Stimulated activated CD4-positive, alpha-beta T cell treated with anti-CD3 and anti-CD28 coated beads, Interleukin-4, amount 100 ng/mL, for 48 hours (primary cell): ENCODE results near the gene CDK10.
"Not testable (repeated sequence)": the region's sequence is repeated elsewhere in the genome, so short reads cannot be mapped to it uniquely, and the experiment has no call there.

Source experiments
- DNase-seq, 2 donors: peaks; one replicate each; pipeline ENCODE4 v3.0.0-alpha.2; 2020; ENCODE audit warnings: low read depth in 2 of 2

The CDK10 gene

DNA sequence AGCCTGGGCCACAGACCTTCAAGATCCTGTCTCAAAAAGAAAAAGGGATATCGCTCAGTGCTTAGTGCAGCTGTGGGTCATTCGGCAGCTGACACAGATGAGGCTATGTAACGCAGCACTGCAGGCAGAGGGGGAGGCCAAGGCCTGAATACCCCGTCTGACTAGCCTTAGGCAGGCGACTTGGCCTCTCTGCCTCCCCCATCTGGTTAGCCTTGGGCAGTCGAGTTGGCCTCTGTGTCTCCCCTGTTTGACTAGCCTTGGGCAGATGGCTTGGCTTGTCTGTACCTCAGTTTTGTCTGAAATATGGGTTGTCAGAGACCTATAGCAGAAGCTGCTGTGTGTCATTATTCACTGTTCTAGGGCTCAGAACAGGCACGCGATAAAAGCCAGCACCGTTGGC lies 18.9 kb upstream of the CDK10 start:
- no peak for DNase-seq

DNA sequence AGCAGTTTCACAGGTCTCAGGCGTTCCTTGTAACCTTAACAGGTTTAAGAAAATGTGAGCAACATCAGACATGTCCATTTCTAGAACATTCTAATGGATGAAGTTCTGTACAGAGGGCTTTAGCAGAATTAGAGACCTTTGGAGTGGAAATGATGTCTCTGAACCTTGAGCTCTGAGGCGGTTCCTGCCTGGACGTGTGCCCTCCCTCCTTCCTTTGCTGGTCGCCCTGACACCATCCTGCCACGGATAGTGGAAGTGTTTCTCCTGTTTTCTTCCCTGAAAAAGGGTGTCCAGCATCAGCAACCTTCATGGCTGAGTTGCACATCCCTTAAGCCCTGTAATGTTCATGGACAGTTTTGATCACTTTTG lies 17.7 kb upstream of the CDK10 start:
- no peak for DNase-seq

DNA sequence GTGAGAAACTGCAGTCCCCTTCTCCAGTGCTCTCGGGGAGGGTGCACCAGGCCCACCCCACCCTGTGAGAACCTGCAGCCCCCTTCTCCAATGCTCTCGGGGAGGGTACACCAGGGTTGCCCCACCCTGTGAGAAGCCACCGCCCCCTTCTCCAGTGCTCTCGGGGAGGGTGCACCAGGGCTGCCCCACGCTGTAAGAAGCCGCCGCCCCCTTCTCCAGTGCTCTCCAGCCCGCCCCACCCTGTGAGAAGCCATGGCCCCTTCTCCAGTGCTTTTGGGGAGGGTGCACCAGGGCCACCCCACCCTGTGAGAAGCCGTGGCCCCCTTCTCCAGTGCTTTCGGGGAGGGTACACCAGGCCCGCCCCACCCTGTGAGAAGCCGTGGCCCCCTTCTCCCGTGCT lies 16.7 kb upstream of the CDK10 start:
- no peak for DNase-seq

- DNase-seq = no peak
Observed at GRCh38 chr16:89670496-89671431, 15.7 kb upstream of the CDK10 start.

DNA sequence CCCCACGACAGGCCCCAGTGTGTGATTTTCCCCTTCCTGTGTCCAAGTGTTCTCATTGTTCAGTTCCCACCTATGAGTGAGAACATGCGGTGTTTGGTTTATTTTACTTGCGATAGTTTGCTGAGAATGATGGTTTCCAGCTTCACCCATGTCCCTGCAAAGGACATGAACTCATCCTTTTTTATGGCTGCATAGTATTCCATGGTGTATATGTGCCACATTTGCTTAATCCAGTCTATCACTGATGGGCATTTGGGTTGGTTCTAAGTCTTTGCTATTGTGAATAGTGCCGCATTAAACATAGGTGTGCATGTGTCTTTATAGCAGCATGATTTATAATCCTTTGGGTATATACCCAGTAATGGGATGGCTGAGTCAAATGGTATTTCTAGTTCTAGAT lies 14.9 kb upstream of the CDK10 start:
- DNase-seq = not testable (repeated sequence)

- DNase-seq = no peak
Observed at GRCh38 chr16:89672177-89672941, 14.1 kb upstream of the CDK10 start.

DNA sequence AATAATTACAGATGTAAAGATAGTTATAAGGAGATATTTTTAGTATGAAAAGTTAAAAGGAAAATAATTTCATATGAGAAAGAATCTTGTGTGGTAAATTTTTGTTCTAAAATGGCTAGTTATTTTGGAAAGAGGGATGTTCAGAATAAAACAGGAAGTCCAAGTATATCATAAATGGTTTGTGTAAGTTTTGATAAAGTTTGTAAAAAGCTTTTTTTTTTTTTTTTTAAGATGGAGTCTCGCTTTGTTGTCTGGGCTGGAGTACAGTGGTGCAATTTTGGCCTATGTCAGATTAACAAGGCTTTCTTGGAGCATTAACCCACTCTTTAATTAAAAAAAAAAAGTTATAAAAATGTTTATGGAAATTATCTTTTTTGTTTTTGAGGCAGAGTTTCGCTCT lies 8.2 kb upstream of the CDK10 start:
- no peak for DNase-seq

DNA sequence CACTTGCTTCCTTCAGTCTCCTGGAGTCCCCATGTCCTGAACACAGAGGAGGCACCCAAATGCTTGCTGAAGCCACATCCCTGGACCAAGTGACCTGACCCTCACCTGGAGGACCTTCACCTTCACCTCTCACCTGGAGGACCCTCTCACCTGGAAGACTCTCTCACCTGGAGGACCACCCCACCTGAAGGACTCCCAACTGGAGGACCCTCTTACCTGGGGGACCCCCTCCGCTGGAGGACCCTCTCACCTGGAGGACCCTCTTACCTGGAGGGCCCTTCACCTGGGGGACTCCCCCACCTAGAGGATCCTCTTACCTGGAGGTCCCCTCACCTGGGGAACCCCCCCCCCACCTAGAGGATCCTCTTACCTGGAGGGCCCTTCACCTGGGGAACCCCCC lies 573 bp upstream of the CDK10 start:
- no peak for DNase-seq

- DNase-seq = peak in 1 of 2 donors; percentile 13
Observed at GRCh38 chr16:89687092-89687940, 827 bp downstream of the CDK10 start.

DNA sequence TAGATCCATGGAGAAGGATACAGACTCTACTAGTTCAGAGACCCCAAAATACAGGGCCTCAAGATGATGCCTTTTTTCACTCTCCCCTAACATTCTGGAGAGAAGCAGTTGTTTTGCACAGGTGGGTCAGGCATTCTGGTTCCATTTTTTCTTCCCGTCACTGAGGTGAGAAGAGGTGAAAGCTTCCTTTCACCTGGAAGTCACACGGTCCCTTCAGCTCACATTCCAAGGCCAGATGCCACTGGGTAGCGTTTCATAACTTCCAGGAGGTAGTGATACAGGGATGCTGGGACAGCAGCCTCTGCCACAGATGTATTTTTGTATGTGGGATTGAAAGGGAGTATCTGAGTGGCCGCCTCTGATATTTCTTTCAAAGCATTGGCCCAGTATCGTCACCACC lies 1.9 kb downstream of the CDK10 start:
- no peak for DNase-seq

- no peak for DNase-seq
Observed at GRCh38 chr16:89689142-89689541, 2.7 kb downstream of the CDK10 start.

GRCh38 chr16:89689621-89690020 lies 3.1 kb downstream of the CDK10 start:
- not testable (repeated sequence) for DNase-seq

GRCh38 chr16:89690392-89690901 lies 4.0 kb downstream of the CDK10 start:
- no peak for DNase-seq

- DNase-seq = no peak
Observed at GRCh38 chr16:89691231-89691985, 4.9 kb downstream of the CDK10 start.

GRCh38 chr16:89691986-89692569 lies 5.6 kb downstream of the CDK10 start:
- DNase-seq = no peak

- no peak for DNase-seq
Observed at GRCh38 chr16:89693289-89693731, 6.8 kb downstream of the CDK10 start.

DNA sequence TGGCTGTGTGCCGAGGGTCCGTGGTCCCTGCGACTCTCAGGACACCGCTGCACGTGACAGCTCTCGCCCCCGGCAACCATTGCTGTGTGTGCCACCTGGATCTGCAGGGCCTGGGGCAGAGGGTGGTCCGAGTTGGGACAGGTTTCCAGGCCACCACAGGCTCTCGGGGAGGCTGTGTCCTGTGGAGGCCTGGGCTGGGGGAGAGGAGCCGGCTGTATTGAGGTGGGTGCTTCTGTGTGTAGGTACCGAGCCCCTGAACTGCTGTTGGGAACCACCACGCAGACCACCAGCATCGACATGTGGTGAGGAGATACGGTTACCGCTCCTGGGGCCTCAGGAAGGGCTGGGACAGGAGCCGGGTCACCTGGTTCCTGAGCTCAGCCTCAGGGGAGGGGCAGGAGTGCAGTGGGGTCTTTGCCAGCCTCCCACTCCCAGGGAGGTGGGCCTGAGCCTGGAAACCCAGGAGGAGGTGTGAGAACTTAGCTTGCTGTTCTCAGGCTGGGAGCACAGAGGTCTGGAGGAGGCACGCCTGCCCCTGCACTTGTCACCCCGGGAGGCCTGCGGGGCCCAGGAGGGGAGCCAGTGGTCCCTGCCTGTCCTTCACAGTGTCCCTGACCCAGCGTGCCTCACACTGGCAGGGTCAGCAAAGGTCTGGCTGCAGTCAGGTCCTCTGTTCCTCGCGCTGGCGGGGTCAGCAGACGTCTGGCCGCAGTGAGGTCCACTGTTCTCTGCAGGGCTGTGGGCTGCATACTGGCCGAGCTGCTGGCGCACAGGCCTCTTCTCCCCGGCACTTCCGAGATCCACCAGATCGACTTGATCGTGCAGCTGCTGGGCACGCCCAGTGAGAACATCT lies 7.7 kb downstream of the CDK10 start:
- no peak for DNase-seq

- not testable (repeated sequence) for DNase-seq
Observed at GRCh38 chr16:89694784-89695085, 8.2 kb downstream of the CDK10 start.

DNA sequence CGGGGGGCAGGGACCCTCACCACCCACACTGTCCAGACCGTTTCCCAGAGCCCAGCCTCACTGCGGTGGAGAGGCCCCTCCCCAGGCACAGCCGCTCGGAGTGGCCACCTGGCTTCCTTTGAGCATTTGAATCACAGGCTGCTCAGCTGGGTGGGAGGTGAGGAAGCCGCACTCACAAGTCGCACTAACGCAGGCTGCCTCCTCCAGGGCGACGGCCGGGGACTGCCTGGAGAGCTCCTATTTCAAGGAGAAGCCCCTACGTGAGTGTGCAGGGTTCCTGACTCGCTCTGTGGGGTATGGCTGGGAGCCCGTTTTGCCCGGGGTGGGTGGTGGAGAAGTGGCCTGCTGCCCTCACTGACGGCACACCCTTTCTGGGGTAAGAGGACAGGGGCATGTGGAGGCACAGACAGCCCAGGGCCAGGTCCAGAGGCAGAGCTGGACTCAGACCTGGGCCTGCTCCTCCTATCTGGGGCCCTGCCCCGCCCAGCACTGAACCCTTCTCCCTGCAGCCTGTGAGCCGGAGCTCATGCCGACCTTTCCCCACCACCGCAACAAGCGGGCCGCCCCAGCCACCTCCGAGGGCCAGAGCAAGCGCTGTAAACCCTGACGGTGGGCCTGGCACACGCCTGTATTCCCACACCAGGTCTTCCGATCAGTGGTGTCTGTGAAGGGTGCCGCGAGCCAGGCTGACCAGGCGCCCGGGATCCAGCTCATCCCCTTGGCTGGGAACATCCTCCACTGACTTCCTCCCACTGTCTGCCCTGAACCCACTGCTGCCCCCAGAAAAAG lies 8.8 kb downstream of the CDK10 start:
- DNase-seq = no peak
